Measurements from ENCODE around the gene CDH4.

DNA sequence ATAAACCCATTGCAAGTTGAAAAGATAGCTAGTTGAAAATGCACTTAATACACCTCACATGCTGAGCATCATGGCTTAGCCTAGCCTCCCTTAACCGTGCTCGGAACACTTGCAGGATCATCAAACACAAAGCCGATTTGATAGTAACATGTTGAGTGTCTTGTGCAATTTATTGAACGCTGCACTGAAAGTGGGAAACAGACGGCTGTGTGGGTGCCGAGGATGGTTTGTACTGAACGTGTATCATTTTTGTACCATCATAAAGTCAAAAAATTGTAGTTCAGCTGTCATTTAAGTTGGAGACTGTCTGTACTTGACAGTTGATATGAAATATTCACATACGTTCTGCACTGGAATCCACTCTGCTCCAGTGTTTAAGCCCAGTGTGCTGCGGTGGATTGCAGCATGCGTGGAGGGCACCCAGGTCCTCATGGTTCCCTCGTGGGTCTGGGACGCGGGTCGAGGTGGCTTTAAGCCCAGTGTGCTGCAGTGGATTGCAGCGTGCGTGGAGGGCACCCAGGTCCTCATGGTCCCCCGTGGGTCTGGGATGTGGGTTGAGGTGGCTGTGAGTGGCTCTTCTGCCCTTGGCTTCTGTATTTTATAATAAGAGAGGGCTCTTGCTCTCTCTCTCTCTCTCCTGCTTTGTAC is 77.0 kb downstream of the CDH4 start:
- TF ChIP-seq, protein P1, sequence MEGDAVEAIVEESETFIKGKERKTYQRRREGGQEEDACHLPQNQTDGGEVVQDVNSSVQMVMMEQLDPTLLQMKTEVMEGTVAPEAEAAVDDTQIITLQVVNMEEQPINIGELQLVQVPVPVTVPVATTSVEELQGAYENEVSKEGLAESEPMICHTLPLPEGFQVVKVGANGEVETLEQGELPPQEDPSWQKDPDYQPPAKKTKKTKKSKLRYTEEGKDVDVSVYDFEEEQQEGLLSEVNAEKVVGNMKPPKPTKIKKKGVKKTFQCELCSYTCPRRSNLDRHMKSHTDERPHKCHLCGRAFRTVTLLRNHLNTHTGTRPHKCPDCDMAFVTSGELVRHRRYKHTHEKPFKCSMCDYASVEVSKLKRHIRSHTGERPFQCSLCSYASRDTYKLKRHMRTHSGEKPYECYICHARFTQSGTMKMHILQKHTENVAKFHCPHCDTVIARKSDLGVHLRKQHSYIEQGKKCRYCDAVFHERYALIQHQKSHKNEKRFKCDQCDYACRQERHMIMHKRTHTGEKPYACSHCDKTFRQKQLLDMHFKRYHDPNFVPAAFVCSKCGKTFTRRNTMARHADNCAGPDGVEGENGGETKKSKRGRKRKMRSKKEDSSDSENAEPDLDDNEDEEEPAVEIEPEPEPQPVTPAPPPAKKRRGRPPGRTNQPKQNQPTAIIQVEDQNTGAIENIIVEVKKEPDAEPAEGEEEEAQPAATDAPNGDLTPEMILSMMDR (IDR thresholded peaks at IDR 0.05): no peak
- no peak for TF ChIP-seq POLR2A (IDR thresholded peaks at IDR 0.05)
- no peak for TF ChIP-seq EP300 (IDR thresholded peaks at IDR 0.05)

Data from sigmoid colon (tissue), 4 donors.